Central memory CD4-positive, alpha-beta T cell (primary cell): ENCODE measurements around the gene SLC20A1.
A peak's percentile ranks its signal among the peaks of the same experiment; 100 is the strongest.
"Not testable (repeated sequence)": the region's sequence is repeated elsewhere in the genome, so short reads cannot be mapped to it uniquely, and the experiment has no call there.

ENCODE experiments used
- DNase-seq: peaks from one replicate; pipeline ENCODE4 v3.0.0; 2022

The SLC20A1 gene

DNA sequence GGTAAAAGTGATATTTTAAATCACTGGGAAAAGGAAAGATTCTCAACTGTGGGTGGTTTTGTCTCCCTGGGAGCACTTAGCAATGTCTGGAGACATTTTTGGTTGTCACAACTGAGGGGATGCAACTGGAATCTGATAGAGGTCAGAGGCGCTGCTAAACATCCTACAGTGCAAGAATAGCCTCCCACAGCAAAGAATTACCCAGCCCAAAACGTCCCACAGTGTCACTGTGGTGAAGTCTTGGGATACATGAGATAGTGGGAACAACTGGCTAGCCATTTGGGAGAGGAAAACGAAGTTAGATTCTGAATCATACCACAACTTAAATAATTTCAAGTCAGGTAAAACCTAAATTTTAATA lies 38.7 kb downstream of the SLC20A1 start:
- no peak for DNase-seq

- DNase-seq: no peak
These were observed 39.6 kb downstream of the SLC20A1 start for GRCh38 chr2:112685271-112685884.

GRCh38 chr2:112686348-112687217 lies 40.8 kb downstream of the SLC20A1 start:
- no peak for DNase-seq

DNA sequence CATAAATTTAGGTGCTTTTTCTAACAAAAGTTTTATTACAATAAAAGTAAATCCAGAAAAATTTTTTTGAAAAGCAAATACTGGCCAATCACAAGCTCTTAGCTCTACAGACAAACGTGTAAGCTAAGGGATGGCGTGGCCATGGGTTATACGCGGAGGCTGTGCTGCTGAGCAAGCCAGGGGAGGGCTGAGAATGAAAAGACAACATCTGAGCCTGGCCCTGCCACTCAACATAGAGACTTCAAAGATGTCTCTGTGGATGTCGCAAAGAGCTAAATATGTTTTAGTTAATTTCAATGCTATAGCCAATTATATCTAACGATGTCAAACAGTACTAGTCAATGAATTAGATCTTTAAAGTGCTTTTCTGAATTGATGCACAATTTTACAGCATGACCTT lies 41.8 kb downstream of the SLC20A1 start:
- DNase-seq: no peak

DNA sequence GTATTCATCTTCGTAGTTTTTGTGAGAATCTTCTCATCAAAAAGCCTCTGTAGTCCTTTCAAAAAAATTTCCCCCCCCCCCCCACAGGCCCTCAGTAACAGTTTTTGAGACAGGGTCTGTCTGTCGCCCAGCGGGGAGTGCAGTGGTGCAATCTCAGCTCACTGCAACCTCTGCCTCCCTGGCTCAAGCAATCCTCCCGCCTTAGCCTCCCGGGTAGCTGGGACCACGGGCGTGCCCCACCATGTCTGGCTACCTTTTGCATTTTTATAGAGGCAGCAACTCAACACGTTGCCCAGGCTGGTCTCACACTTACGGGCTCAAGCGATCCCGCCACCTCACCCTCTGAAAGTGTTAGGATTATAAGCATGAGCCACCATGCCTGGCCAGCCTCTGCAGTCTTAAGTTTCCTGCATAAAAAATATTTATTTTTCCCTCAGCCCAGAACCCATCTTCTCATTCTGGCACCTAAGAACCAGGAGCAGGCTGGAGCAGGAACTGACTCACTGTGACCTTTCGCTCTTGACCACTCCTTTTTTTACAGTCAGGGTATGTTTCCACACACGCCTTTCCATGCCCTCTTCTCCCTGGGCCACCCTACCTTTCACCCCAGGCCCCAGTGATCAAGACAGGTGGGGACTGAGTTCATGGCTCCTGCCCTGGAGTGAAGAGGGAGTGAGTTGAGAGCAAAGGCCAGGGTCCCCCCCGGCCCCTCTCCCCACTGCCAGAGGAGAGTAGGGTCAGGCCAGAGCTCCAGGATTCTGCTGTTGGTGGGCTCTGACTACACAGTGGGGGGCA lies 42.5 kb downstream of the SLC20A1 start:
- no peak for DNase-seq

DNA sequence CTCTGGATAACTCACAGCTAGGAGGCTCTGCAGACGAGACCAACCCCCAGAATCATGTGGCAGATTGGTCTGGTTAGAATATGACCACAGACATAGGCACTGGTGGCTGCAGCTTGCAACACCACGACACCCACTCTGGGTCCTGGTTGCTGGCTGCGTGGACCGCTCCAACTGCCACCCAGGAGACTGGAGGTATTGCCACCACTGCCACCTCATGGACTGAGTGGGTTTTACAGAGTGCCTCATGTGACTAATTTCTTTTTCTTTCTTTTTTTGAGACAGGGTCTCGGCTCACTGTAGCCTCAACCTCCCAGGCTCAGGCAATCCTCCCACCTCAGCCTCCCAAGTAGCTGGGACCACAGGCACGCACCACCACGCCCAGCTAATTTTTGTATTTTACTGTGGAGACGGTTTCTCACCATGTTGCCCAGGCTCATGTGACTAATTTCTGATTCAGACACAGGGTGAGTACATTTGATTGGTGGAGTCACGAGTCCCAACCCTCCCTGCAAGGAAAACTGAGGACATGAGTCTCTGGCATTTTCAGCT lies 45.2 kb downstream of the SLC20A1 start:
- peak; percentile 56 for DNase-seq

DNA sequence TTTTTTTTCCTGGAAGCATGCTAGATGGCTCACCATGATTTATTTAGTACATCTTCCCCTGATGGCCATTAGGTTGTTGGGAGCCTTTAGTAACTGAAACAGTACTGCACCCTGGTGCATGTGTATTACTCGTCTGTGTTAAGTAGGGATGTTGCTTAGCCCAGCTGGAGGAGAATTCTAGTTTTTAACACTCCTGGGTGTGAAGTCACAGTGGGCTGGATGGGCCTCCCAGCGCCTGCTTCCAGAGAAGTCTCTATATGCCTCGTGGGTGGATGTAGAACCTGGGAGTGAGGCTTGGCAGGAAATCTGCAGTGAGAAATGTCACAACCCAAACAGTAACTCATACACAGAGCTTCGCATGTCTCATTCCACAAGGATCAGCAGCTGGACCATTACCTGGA lies 46.1 kb downstream of the SLC20A1 start:
- no peak for DNase-seq

- peak; percentile 46 for DNase-seq
These were observed 46.8 kb downstream of the SLC20A1 start for GRCh38 chr2:112692495-112692911.

DNA sequence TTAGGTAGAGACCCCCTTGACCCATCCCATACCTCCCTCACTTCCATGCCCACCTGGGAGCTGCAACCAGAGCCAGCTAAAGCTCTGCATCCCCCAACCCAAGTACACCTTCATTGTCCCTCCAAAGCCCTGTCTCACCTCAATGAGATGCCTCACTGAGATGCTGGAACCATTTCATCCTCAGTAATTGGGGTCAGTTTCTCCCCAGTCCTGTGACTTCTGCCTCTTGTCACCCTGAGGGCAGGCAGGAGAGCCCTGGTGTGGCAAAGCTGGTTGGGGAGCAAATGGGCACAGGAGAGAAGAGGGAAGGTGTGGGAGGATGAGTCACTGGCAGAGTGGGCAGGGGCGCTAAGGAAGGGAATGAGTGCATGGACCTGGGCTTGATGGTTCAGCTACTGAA lies 47.2 kb downstream of the SLC20A1 start:
- DNase-seq: no peak

- DNase-seq: no peak
These were observed 47.9 kb downstream of the SLC20A1 start for GRCh38 chr2:112693596-112693995.

DNA sequence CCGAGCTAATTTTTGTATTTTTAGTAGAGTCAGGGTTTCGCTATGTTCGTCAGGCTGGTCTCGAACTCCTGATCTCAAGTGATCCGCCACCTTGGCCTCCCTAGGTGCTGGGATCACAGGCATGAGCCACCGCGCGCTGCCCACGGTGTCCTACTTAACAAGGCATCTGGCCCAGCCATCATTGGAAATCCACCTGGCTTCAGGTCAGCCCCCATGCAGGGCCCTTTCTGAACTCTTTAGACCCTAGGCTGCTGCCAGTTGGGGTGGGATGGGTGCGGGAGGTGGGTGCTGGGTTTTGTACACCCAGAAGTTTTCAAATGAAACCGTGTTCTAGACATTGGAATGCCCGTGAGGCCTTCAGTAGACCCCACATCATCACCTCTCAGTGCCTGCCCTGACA lies 48.4 kb downstream of the SLC20A1 start:
- no peak for DNase-seq

DNA sequence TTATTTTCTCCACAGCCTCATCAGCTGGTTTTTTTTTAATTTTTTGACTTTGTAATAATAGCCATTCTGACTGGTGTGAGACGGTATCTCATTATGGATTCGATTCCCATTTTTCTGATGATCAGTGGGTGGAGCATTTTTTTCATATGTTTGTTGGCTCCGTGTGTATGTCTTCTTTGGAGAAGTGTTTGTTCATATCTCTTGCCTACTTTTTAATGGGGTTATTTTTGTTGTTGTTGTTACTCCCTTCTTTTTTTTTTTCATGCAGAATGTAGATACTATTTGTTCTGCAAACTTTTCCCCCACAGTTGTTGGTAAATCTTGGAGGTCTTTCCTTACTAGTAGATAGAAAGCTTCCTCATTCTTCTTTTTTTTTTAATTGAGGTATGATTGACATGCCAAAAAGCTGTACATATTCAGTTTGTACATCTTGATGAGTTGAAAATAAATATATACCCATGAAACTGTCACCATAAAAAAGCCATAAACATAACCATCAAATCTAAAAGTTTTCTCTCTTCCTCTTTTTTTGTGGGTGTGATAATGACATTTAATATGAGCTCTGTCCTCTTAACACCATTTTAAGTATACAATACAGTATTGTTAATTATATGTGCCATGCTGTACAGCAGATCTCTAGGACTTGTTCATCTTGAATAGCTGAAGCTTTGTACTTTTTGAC lies 53.2 kb downstream of the SLC20A1 start:
- DNase-seq: no peak

- DNase-seq: no peak
These were observed 54.4 kb downstream of the SLC20A1 start for GRCh38 chr2:112699984-112700667.

DNA sequence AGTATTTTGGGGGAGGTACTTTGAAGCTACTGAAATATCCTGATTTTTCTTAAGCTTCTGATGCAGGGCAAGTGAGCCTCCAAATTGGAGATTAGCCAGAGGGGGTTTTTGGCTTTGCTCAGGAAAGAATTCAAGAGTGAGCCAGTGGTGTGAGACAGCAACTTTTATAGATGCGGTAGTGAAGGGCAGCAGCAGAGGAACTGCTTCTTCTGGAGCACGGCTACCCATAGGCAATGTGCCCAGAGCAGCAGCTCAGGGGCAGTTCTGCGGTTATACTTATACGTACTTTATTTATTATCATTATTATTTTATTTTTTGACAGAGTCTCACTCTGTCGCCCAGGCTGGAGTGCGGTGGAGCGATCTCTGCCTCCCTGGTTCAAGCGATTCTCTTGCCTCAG lies 55.3 kb downstream of the SLC20A1 start:
- no peak for DNase-seq

DNA sequence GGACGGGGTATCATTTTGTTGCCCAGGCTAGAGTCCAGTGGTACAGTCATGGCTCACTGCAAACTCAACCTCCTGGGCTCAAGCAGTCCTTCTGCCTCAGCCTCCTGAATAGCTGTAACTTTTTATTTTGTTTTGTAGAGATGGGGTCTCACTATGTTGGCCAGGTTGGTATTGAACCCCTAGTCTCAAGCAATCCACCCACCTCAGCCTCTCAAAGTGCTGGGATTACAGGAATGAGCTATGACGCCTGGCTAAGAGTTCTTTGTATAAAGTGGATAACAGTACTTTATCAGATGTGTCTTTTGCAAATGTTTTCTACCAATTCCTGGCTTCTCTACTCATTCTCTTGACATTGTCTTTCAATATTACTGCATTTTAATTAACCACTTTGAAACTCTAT lies 57.9 kb downstream of the SLC20A1 start:
- DNase-seq: no peak

DNA sequence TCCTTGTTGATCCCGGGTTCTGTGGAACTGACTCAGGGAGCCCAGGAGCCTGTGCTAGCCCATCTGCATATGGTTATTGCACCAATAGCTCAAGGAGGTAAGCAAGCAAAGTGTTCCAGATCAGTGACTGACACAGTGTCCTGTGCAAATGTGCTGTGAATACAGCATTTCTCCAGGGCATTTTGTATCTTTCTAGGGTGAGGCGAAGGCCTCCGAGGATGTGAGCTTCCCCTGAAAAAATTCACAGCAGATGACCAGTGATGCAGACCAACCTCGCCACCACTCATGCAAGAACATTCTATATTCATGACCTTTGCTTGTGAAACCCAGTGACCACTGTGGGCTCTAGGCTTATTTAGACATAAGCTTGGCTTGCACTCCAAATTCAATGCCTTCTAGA lies 59.8 kb downstream of the SLC20A1 start:
- no peak for DNase-seq

GRCh38 chr2:112706170-112706664 lies 60.5 kb downstream of the SLC20A1 start:
- DNase-seq: peak; percentile 61

- not testable (repeated sequence) for DNase-seq
These were observed 61.2 kb downstream of the SLC20A1 start for GRCh38 chr2:112706947-112707346.

DNA sequence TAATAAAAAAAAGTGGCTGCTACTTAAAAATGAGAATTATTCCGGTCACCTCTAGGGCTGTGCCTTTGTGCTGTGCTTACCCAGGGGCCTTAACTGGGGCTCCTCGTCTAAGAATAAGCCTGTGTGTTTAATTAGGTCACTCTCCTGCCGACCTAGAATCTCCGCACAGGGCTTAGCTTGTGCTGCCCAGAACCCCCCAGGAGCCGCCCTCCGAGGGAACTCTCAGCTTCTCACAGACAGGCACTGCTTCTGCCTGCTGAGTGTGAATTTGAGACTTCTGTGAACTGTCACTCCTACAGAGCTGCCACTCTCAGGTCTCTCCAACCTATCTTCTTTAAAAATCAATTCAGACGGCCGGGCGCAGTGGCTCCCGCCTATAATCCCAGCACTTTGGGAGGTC lies 63.2 kb downstream of the SLC20A1 start:
- DNase-seq: no peak

GRCh38 chr2:112709703-112710102 lies 64.0 kb downstream of the SLC20A1 start:
- DNase-seq: no peak

DNA sequence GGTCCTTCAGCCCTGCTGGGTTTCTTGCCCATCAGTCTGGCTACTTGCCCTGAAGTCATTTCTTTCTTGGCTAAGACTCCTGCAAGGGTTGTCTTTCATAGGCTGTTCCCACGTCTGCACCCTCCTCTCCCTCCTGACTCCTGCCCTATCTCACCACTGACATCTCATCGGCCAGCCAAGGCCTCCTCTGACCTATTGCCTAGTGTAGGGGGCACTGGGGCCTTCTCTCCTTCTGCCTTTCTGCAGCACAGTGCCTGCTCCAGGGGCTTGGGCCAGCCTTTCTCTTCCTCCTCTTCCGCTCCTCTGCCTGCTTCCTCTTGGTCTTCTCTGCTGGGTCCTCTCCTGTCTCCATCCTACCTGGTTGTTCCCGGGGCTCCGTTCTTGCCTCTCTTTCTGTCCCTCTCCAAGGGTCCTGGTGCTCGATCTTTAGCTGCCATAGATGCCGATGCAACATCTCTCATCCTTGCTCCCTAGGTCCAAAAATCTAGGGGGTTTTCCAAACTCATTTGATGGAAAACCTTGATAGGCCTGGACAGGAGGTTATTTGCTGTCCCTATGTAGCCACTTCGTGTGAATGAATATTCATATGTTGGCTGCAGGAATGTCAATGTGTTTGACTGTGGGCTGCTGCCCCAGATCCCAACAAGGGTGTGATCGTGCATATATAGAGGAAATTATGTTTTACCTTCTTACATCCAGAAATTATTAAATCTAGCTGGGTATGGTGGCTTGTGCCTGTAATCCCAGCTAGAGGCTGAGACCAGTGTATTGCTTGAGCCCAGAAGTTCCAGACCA lies 65.4 kb downstream of the SLC20A1 start:
- no peak for DNase-seq
